Activated naive CD8-positive, alpha-beta T cell treated with anti-CD3 and anti-CD28 coated beads, Interleukin-2, amount 10 ng/mL, durations not matched to agents 7 days and 5 days (primary cell): ENCODE measurements around the gene CLPX. TPM values are rescaled to one million over a fixed set of nuclear protein-coding genes. Genes with fewer than 3 reads are reported as not detected.
A peak's percentile ranks its signal among the peaks of the same experiment; 100 is the strongest.

Source experiments
- ATAC-seq: fragments of 150-1000 bp; cut with Tn5 transposase; one replicate; pipeline ENCODE4 v1.10.0; 2021; ENCODE audit warnings: low read depth, moderate library complexity
- POLR2A ChIA-PET: fragments of 350-600 bp; sonication (Branson Sonifier 250); formaldehyde crosslinking; loops from one replicate; lab custom pipeline; 2021; ENCODE audit warnings: antibody characterized with exemption; lab: Charles Lee
- DNase-seq: peaks from one replicate; pipeline ENCODE4 v3.0.0; 2021
- H3K27ac Mint-ChIP-seq: one replicate; pipeline ENCODE4 v1.8.0; 2022; ENCODE audit warnings: mild to moderate bottlenecking, mixed read lengths
- H3K27me3 Mint-ChIP-seq: one replicate; pipeline ENCODE4 v1.8.0; 2022; ENCODE audit warnings: mild to moderate bottlenecking, moderate library complexity, mixed read lengths
- H3K36me3 Mint-ChIP-seq: one replicate; pipeline ENCODE4 v1.8.0; 2021; ENCODE audit warnings: mild to moderate bottlenecking, mixed read lengths
- H3K4me1 Mint-ChIP-seq: one replicate; pipeline ENCODE4 v1.8.0; 2021; ENCODE audit warnings: mixed read lengths
- H3K4me3 Mint-ChIP-seq: one replicate; pipeline ENCODE4 v1.8.0; 2022; ENCODE audit warnings: mild to moderate bottlenecking, moderate library complexity, mixed read lengths
- H3K9me3 Mint-ChIP-seq: one replicate; pipeline ENCODE4 v1.8.0; 2021; ENCODE audit warnings: mixed read lengths
- total RNA-seq, 2 experiments: library from RNA; stranded (reverse); gene quantifications; one replicate each; pipeline ENCODE4 v1.2.3, GENCODE V29; 2021

The CLPX gene
- total RNA-seq, 2 experiments from 2014 or later: 45.8 to 47.4 TPM

GRCh38 chr15:65213241-65213640 lies 28.1 kb upstream of the CLPX start:
- POLR2A ChIA-PET: no interaction called here
- H3K27me3 Mint-ChIP-seq: no peaks in the 10 kb centered on the region
- H3K4me3 Mint-ChIP-seq: no peak overlapping the region
- ATAC-seq (no peak), DNase-seq (no peak)
- H3K27ac Mint-ChIP-seq: no peak overlapping the region
- H3K36me3 Mint-ChIP-seq: no peaks in the 10 kb centered on the region
- H3K9me3 Mint-ChIP-seq: no peaks in the 10 kb centered on the region
- peaks cover 4% of the 10 kb centered on the region for H3K4me1 Mint-ChIP-seq

- Mint-ChIP-seq H3K9me3 (no peaks in the 10 kb centered on the region), H3K27me3 (no peaks in the 10 kb centered on the region), H3K36me3 (no peaks in the 10 kb centered on the region), H3K4me1 (peaks cover 3% of the 10 kb centered on the region), H3K27ac (no peak overlapping the region), H3K4me3 (no peak overlapping the region)
- peak; percentile 58 for ATAC-seq
- POLR2A ChIA-PET: no interaction called here
- DNase-seq: no peak
Measured at GRCh38 chr15:65212097-65212496, 27.0 kb upstream of the CLPX start.

GRCh38 chr15:65211482-65211982 lies 26.4 kb upstream of the CLPX start:
- Mint-ChIP-seq H3K27ac (no peak overlapping the region), H3K4me3 (no peak overlapping the region), H3K27me3 (no peaks in the 10 kb centered on the region), H3K4me1 (peaks cover 3% of the 10 kb centered on the region), H3K9me3 (no peaks in the 10 kb centered on the region), H3K36me3 (no peaks in the 10 kb centered on the region)
- POLR2A ChIA-PET: no interaction called here
- DNase-seq (no peak), ATAC-seq (no peak)

- DNase-seq (no peak), ATAC-seq (no peak)
- Mint-ChIP-seq H3K4me3 (no peak within 1 kb of the TSS), H3K9me3 (no peaks in the 10 kb centered on the region), H3K27ac (peak within 1 kb of the TSS; percentile 28), H3K36me3 (no peaks in the 10 kb centered on the region), H3K27me3 (no peaks in the 10 kb centered on the region), H3K4me1 (peaks cover 3% of the 10 kb centered on the region)
- POLR2A ChIA-PET: no interaction called here
Measured at GRCh38 chr15:65210770-65211481, 25.8 kb upstream of the CLPX start, which contains the start of gene CILP. CILP (minus strand) TSS chr15:65211473; CDS start chr15:65209755, 1,718 bp downstream.

GRCh38 chr15:65209701-65210643 lies 24.8 kb upstream of the CLPX start:
- Mint-ChIP-seq H3K36me3 (no peaks in the 10 kb centered on the region), H3K9me3 (no peaks in the 10 kb centered on the region), H3K27ac (peak overlapping the region; percentile 28), H3K4me3 (no peak overlapping the region), H3K4me1 (peaks cover 3% of the 10 kb centered on the region), H3K27me3 (no peaks in the 10 kb centered on the region)
- POLR2A ChIA-PET: no interaction called here
- ATAC-seq (no peak), DNase-seq (no peak)

GRCh38 chr15:65208647-65209046 lies 23.5 kb upstream of the CLPX start:
- Mint-ChIP-seq H3K36me3 (no peaks in the 10 kb centered on the region), H3K27me3 (no peaks in the 10 kb centered on the region), H3K4me1 (peaks cover 3% of the 10 kb centered on the region), H3K4me3 (no peak overlapping the region), H3K9me3 (no peaks in the 10 kb centered on the region), H3K27ac (no peak overlapping the region)
- DNase-seq: no peak
- ATAC-seq: no peak
- POLR2A ChIA-PET: interaction anchor here (0.7 to 1.8 kb wide), 3 partner anchors 77 to 203 kb away, joined by 3 to 5 read pairs (median 4); partner anchors contain the start of gene RNU5B-1

- POLR2A ChIA-PET: interaction anchor here (1.8 kb wide), 1 partner anchor 98 kb away, joined by 5 read pairs; the partner anchor contains the start of gene RNU5B-1
- H3K4me3 Mint-ChIP-seq: no peak overlapping the region
- no peaks in the 10 kb centered on the region for H3K36me3 Mint-ChIP-seq
- no peaks in the 10 kb centered on the region for H3K4me1 Mint-ChIP-seq
- ATAC-seq: no peak
- H3K27ac Mint-ChIP-seq: no peak overlapping the region
- no peaks in the 10 kb centered on the region for H3K27me3 Mint-ChIP-seq
- DNase-seq: no peak
- H3K9me3 Mint-ChIP-seq: no peaks in the 10 kb centered on the region
Measured at GRCh38 chr15:65207280-65207840, 22.2 kb upstream of the CLPX start.

GRCh38 chr15:65206750-65207149 lies 21.6 kb upstream of the CLPX start:
- Mint-ChIP-seq H3K4me3 (no peak overlapping the region), H3K9me3 (no peaks in the 10 kb centered on the region), H3K27me3 (no peaks in the 10 kb centered on the region), H3K36me3 (no peaks in the 10 kb centered on the region), H3K4me1 (no peaks in the 10 kb centered on the region), H3K27ac (no peak overlapping the region)
- POLR2A ChIA-PET: no interaction called here
- ATAC-seq (no peak), DNase-seq (no peak)

- Mint-ChIP-seq H3K27ac (no peak overlapping the region), H3K4me3 (no peak overlapping the region), H3K27me3 (peaks cover 5% of the 10 kb centered on the region), H3K4me1 (no peaks in the 10 kb centered on the region), H3K36me3 (no peaks in the 10 kb centered on the region), H3K9me3 (no peaks in the 10 kb centered on the region)
- POLR2A ChIA-PET: no interaction called here
- ATAC-seq (no peak), DNase-seq (no peak)
Measured at GRCh38 chr15:65204931-65205660, 20.0 kb upstream of the CLPX start.

- DNase-seq: no peak
- no peaks in the 10 kb centered on the region for H3K36me3 Mint-ChIP-seq
Measured at GRCh38 chr15:65204236-65204930, 19.2 kb upstream of the CLPX start.

GRCh38 chr15:65201918-65202317 lies 16.8 kb upstream of the CLPX start:
- no peak overlapping the region for H3K27ac Mint-ChIP-seq
- H3K27me3 Mint-ChIP-seq: peaks cover 5% of the 10 kb centered on the region
- H3K4me1 Mint-ChIP-seq: no peaks in the 10 kb centered on the region
- no peak overlapping the region for H3K4me3 Mint-ChIP-seq
- ATAC-seq: no peak
- POLR2A ChIA-PET: interaction anchor here (0.9 kb wide), 1 partner anchor 103 kb away, joined by 4 read pairs; the partner anchor contains the start of gene RNU5B-1
- DNase-seq: no peak
- H3K9me3 Mint-ChIP-seq: no peaks in the 10 kb centered on the region
- no peaks in the 10 kb centered on the region for H3K36me3 Mint-ChIP-seq

More at GRCh38 chr15:65204236-65204930, 19.2 kb upstream of the CLPX start:
- Mint-ChIP-seq H3K4me3 (no peak overlapping the region), H3K9me3 (no peaks in the 10 kb centered on the region), H3K4me1 (no peaks in the 10 kb centered on the region), H3K27me3 (peaks cover 5% of the 10 kb centered on the region), H3K27ac (no peak overlapping the region)
- ATAC-seq: no peak
- POLR2A ChIA-PET: no interaction called here

- no peak overlapping the region for H3K4me3 Mint-ChIP-seq
- H3K36me3 Mint-ChIP-seq: no peaks in the 10 kb centered on the region
- no peak overlapping the region for H3K27ac Mint-ChIP-seq
- POLR2A ChIA-PET: no interaction called here
- no peak for ATAC-seq
- H3K27me3 Mint-ChIP-seq: peaks cover 5% of the 10 kb centered on the region
- no peak for DNase-seq
- H3K4me1 Mint-ChIP-seq: peaks cover 1% of the 10 kb centered on the region
- H3K9me3 Mint-ChIP-seq: no peaks in the 10 kb centered on the region
Measured at GRCh38 chr15:65198571-65198970, 13.4 kb upstream of the CLPX start.
